Stimulated activated naive B cell treated with anti-CD40 and anti-IgM and Interleukin-4, amounts not matched to agents 10 μg/mL and 1 μg/mL and 100 μg/mL, for 72 hours (primary cell): ENCODE data around the gene CEP164.
"Not testable (repeated sequence)": the region's sequence is repeated elsewhere in the genome, so short reads cannot be mapped to it uniquely, and the experiment has no call there.

ENCODE experiments used
- ATAC-seq, 2 donors: fragments of 150-1000 bp; cut with Tn5 transposase; replicated peaks; 2 replicates each; pipeline ENCODE4 v1.10.0; 2021; ENCODE audit warnings: moderate library complexity in 1 of 2
- DNase-seq: peaks from one replicate; pipeline ENCODE4 v3.0.0; 2021
- H3K27ac Mint-ChIP-seq: one replicate; pipeline ENCODE4 v1.8.0; 2022; ENCODE audit warnings: mild to moderate bottlenecking, mixed read lengths
- H3K27me3 Mint-ChIP-seq, 2 donors: one replicate each; pipeline ENCODE4 v1.8.0; 2022; ENCODE audit warnings: mixed read lengths in 2 of 2
- H3K36me3 Mint-ChIP-seq, 2 donors: one replicate each; pipeline ENCODE4 v1.8.0; 2022; ENCODE audit warnings: mixed read lengths in 2 of 2, mild to moderate bottlenecking in 1 of 2
- H3K4me1 Mint-ChIP-seq, 2 donors: one replicate each; pipeline ENCODE4 v1.8.0; 2022; ENCODE audit warnings: mixed read lengths in 2 of 2, mild to moderate bottlenecking in 1 of 2
- H3K4me3 Mint-ChIP-seq, 2 donors: one replicate each; pipeline ENCODE4 v1.8.0; 2022; ENCODE audit warnings: mild to moderate bottlenecking in 2 of 2, mixed read lengths in 2 of 2, moderate library complexity in 1 of 2
- H3K9me3 Mint-ChIP-seq, 2 donors: one replicate each; pipeline ENCODE4 v1.8.0; 2022; ENCODE audit warnings: mixed read lengths in 2 of 2, mild to moderate bottlenecking in 1 of 2

The CEP164 gene

DNA sequence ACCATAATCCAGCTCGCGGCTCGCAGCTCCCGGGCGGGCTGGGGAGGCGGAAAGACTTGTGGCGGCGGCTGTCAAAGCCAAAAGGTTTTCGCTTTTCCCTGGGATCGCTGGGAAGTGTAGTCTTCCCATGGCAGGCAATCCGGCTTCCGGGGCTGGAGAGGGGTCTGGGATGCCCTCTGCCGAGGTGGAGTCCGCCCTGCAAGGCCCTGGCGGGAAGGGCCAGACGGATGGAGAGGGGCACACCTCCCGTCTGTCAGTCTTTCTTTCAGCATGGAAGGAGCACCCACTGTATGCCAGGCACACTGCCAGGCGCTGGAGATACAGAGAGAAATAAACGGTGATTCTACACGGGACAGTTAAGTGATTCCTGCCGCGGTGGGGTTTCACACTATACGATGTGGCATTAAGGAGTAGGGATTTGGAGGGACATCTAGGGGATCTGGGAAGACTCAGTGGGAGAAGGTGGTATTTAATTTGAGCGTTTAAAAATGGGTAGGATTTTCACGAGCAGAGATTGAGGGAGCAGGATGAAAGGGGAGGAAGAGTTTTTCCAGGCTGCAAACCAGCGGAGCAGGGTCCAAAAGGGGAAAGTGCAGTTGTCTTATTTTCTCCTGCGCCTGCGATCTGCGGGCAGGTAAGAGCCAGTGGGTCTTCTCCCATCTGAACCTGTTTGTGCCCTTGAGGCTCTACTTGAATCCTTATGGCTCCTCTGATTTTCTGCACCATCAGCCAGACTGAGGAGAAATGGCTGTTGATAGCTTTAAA, 11.3 kb upstream of the CEP164 start, which contains the start of gene BACE1:
BACE1 (minus strand) TSS at position 60 of the 765 bp plus-strand sequence. CDS start 461 bp downstream, outside the sequence.
- Mint-ChIP-seq H3K9me3 (no peaks in the 10 kb centered on the region), H3K4me1 (peaks cover 11 to 18% of the 10 kb centered on the region in 2 donors), H3K27me3 (peaks cover 22 to 42% of the 10 kb centered on the region in 2 donors)

DNA sequence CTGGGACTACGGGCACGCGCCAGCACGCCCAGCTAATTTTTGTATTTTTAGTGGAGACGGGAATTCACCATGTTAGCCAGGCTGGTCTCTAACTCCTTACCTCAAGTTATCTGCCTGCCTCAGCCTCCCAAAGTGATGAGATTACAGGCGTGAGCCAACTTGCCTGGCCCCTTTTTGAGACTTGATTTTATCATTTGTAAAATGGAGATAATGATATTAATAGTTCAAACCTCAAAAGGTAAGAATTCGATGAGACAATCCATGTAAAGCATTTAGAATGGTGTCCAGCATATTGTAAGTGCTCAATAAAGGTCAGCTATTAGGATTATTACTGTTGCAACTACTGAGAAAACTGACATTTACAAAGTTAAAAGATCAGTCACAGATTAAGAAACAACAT, 8.9 kb upstream of the CEP164 start:
- Mint-ChIP-seq H3K27ac (no peak overlapping the region), H3K4me1 (peaks cover 11 to 18% of the 10 kb centered on the region in 2 donors), H3K4me3 (no peak overlapping the region), H3K36me3 (no peaks in the 10 kb centered on the region), H3K27me3 (peaks cover 20 to 31% of the 10 kb centered on the region in 2 donors), H3K9me3 (no peaks in the 10 kb centered on the region)
- DNase-seq = no peak
- no peak for ATAC-seq

More for the DNA sequence above, 11.3 kb upstream of the CEP164 start, which contains the start of gene BACE1:
- peak within 1 kb of the TSS; percentile 74 to 80 for H3K4me3 Mint-ChIP-seq
- DNase-seq (no peak), ATAC-seq (peak; percentile 49 to 65)
- H3K36me3 Mint-ChIP-seq = no peaks in the 10 kb centered on the region
- H3K27ac Mint-ChIP-seq = no peak within 1 kb of the TSS

DNA sequence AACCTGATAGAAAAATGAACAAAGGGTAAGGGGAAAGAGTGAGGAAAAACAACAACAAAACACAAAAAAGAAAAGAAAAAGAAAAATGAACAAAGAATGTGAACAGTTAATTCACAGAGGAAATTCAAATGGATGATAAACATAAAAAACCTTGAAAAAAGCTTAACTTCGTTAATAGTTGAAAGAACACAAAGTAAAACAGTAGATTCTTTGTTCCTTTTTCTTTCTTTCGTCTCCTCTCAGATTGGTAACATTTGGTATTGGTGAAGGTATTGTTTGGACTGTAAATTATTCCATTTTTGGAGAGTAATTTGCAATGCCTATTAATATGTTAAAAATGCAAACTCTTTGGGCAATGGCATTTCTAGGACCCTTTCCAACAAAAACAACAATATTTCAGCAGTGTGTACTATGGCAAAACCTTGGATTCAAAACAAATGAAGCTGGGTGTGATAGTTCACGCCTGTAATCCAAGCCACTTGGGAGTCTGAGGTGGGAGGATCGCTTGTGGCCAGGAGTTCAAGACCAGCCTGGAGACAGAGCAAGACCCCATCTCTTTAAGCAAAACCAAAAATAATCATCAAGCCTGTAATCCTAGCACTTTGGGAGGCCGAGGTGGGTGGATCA, 8.3 kb upstream of the CEP164 start:
- H3K36me3 Mint-ChIP-seq = no peaks in the 10 kb centered on the region
- no peaks in the 10 kb centered on the region for H3K9me3 Mint-ChIP-seq
- H3K4me1 Mint-ChIP-seq = peaks cover 9 to 15% of the 10 kb centered on the region in 2 donors
- no peak overlapping the region for H3K4me3 Mint-ChIP-seq
- ATAC-seq = no peak
- DNase-seq = no peak
- no peak overlapping the region for H3K27ac Mint-ChIP-seq
- H3K27me3 Mint-ChIP-seq = peaks cover 14 to 25% of the 10 kb centered on the region in 2 donors

- not testable (repeated sequence) for H3K4me3 Mint-ChIP-seq, H3K4me1 Mint-ChIP-seq, H3K27ac Mint-ChIP-seq, DNase-seq, H3K27me3 Mint-ChIP-seq, H3K36me3 Mint-ChIP-seq, H3K9me3 Mint-ChIP-seq
- peak; percentile 0 to 2 for ATAC-seq
These were observed 443 bp upstream of the CEP164 start for GRCh38 chr11:117327255-117327566.

DNA sequence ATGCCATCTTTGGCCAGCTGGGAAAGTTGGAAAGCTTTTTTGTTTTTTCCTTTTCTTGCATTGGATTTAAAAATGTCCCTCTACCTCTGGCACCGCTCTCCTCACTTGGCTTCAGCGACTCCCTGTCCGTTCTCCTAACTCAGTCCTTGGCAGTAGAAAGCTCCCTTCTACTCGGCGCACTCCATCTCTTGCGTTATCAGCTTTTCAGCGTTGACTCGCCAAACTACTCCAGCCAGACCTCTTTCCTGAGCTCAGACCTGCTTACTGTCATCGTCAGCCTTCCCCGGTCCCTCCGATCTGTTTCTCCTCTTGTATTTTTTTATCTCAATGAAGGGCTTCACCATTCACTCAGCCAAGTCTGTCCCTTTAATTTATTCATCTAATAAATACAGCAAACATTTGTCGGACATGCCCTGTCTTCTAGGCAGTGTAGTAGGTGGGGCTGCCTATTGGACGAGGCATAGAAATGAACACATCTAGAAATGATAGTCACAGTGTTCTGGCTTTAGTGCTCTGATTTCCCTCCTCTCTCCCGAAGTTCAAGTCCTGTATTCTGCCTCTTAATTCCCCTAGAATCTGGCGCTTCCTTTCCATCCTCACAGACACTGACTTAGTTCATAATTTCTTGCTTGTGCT, 839 bp downstream of the CEP164 start:
- no peak overlapping the region for H3K27ac Mint-ChIP-seq
- peaks cover 9 to 11% of the 10 kb centered on the region in 2 donors for H3K4me1 Mint-ChIP-seq
- H3K27me3 Mint-ChIP-seq = no peaks in the 10 kb centered on the region
- no peak overlapping the region for H3K4me3 Mint-ChIP-seq
- no peaks in the 10 kb centered on the region for H3K9me3 Mint-ChIP-seq
- ATAC-seq (peak; percentile 6 to 18), DNase-seq (no peak)
- H3K36me3 Mint-ChIP-seq = peaks cover 3 to 14% of the 10 kb centered on the region in 2 donors

DNA sequence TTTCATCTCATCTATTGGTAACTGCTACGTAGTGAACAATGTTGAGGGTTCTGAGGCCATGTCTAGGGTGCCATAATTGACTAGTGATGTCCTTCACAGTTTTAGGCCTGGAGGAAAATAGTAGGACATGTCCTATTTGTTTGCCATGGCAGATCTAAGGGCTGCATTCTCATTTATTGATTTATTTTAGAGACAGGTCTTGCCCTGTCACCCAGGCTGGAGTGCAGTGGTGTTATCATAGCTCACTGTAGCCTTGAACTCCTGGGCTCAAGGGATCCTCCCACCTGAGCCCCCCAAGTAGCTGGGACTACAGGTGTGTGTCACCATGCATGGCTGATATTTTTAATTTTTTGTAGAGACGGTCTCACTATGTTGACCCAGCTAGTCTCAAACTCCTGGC, 5.2 kb downstream of the CEP164 start:
- Mint-ChIP-seq H3K27ac (no peak overlapping the region), H3K9me3 (no peaks in the 10 kb centered on the region), H3K4me1 (peaks cover 10 to 14% of the 10 kb centered on the region in 2 donors), H3K4me3 (no peak overlapping the region), H3K27me3 (no peaks in the 10 kb centered on the region), H3K36me3 (peaks cover 30 to 44% of the 10 kb centered on the region in 2 donors)
- ATAC-seq (no peak), DNase-seq (no peak)

DNA sequence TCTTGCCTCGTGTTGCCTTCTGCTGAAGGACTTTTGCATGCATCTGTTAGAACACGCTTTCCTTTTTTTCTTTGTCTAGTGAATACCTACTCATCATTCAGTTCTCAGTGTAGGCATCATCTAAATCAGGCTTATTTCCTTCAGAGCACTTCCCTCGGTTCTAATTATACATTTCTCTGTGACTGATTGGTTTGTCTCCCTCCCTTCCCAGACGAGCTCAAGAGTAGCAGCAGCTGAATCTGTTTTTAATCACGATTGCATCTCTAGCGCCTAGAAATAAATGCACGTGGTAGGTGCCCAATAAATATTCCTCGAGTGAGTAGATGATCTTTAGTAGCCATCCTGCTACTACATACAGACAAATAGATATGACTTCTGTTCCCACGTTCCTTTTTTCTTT, 6.3 kb downstream of the CEP164 start:
- H3K9me3 Mint-ChIP-seq = no peaks in the 10 kb centered on the region
- DNase-seq (no peak), ATAC-seq (no peak)
- peaks cover 16 to 17% of the 10 kb centered on the region in 2 donors for H3K4me1 Mint-ChIP-seq
- peak overlapping the region; percentile 1 for H3K27ac Mint-ChIP-seq
- no peak overlapping the region for H3K4me3 Mint-ChIP-seq
- peaks cover 40 to 55% of the 10 kb centered on the region in 2 donors for H3K36me3 Mint-ChIP-seq
- H3K27me3 Mint-ChIP-seq = no peaks in the 10 kb centered on the region

- Mint-ChIP-seq H3K27ac (no peak overlapping the region), H3K9me3 (no peaks in the 10 kb centered on the region), H3K36me3 (peaks cover 44 to 59% of the 10 kb centered on the region in 2 donors), H3K4me1 (peaks cover 15 to 16% of the 10 kb centered on the region in 2 donors), H3K27me3 (no peaks in the 10 kb centered on the region), H3K4me3 (no peak overlapping the region)
- ATAC-seq (no peak), DNase-seq (no peak)
These were observed 7.2 kb downstream of the CEP164 start for GRCh38 chr11:117334896-117335295.

DNA sequence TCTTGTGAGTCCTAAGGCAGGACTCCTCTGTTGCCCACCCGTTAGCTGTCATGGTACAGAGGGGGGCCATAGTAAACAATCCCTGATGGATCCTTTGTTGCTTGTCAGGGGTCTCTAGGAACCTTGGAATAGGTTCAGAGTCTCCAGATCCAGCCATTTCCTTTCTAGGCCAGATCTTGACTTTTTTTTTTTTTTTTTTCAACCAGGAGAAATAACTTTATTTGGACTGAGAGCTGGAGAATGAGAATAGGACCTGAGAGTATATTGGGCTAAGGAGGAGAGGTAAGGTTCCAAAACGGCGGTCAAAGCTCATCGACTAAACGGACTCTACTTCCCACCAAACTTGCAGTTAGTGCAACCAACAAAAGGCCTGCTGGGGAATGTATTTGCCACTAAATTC, 7.7 kb downstream of the CEP164 start:
- peaks cover 10 to 12% of the 10 kb centered on the region in 2 donors for H3K4me1 Mint-ChIP-seq
- DNase-seq (no peak), ATAC-seq (no peak)
- peaks cover 48 to 61% of the 10 kb centered on the region in 2 donors for H3K36me3 Mint-ChIP-seq
- no peaks in the 10 kb centered on the region for H3K27me3 Mint-ChIP-seq
- no peak overlapping the region for H3K27ac Mint-ChIP-seq
- H3K9me3 Mint-ChIP-seq = no peaks in the 10 kb centered on the region
- no peak overlapping the region for H3K4me3 Mint-ChIP-seq

DNA sequence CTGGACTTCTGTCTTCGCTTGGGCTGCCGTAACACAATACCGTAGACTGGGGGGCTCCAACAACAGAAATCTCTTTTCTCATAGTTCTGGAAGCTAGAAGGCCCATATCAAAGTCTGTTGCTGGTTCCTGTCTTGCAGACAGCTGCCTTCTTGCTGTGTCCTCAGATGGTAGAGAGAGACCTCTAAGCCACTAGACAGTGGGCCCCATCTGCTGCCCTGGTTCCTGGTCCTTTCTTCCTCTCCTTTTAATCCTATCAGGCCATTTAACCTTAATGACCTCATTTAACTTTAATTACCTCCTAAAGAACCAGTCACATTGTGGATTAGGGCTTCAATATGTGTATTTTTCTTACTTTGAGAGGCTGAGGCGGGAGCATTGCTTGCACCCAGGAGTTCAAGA, 9.4 kb downstream of the CEP164 start:
- ATAC-seq (no peak), DNase-seq (no peak)
- no peaks in the 10 kb centered on the region for H3K9me3 Mint-ChIP-seq
- peaks cover 54 to 75% of the 10 kb centered on the region in 2 donors for H3K36me3 Mint-ChIP-seq
- no peak overlapping the region for H3K27ac Mint-ChIP-seq
- H3K4me3 Mint-ChIP-seq = no peak overlapping the region
- no peaks in the 10 kb centered on the region for H3K27me3 Mint-ChIP-seq
- peaks cover 9% of the 10 kb centered on the region in 2 donors for H3K4me1 Mint-ChIP-seq

GRCh38 chr11:117345039-117345438, 17.4 kb downstream of the CEP164 start:
- DNase-seq = no peak
- no peak for ATAC-seq
- Mint-ChIP-seq H3K27ac (no peak overlapping the region), H3K4me3 (no peak overlapping the region), H3K36me3 (peaks cover 38 to 76% of the 10 kb centered on the region in 2 donors), H3K9me3 (no peaks in the 10 kb centered on the region), H3K27me3 (no peaks in the 10 kb centered on the region), H3K4me1 (no peaks in the 10 kb centered on the region)

DNA sequence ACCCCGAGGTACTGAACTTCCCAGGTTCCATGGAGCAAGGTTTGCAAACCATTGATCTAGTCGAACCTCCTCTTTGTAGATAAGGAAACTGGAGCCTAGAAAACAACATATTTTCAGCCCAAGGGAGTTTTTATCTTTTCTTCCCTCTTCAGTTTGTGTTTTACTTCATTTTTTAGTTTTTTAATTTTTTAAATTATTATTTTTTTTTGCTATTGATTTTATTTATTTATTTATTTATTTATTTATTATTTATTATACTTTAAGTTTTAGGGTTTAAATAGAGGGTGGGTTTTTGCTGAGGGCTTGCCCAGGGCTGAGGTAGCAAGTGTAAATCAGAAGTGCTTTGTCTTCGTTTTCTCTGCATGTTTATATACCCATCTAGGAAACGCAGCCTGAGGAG, 26.9 kb downstream of the CEP164 start:
- H3K36me3 Mint-ChIP-seq = peaks cover 48 to 56% of the 10 kb centered on the region in 2 donors
- no peak for ATAC-seq
- H3K27me3 Mint-ChIP-seq = no peaks in the 10 kb centered on the region
- H3K9me3 Mint-ChIP-seq = no peaks in the 10 kb centered on the region
- DNase-seq = no peak
- H3K4me3 Mint-ChIP-seq = no peak overlapping the region
- H3K4me1 Mint-ChIP-seq = no peaks in the 10 kb centered on the region
- H3K27ac Mint-ChIP-seq = no peak overlapping the region

GRCh38 chr11:117356126-117356890, 28.7 kb downstream of the CEP164 start:
- Mint-ChIP-seq H3K27me3 (no peaks in the 10 kb centered on the region), H3K36me3 (peaks cover 59 to 65% of the 10 kb centered on the region in 2 donors), H3K4me1 (no peaks in the 10 kb centered on the region), H3K27ac (no peak overlapping the region), H3K4me3 (no peak overlapping the region), H3K9me3 (no peaks in the 10 kb centered on the region)
- DNase-seq (no peak), ATAC-seq (no peak)

GRCh38 chr11:117361432-117361831, 33.8 kb downstream of the CEP164 start:
- Mint-ChIP-seq H3K27me3 (no peaks in the 10 kb centered on the region), H3K9me3 (no peaks in the 10 kb centered on the region), H3K27ac (no peak overlapping the region), H3K36me3 (peaks cover 54 to 70% of the 10 kb centered on the region in 2 donors), H3K4me3 (no peak overlapping the region), H3K4me1 (no peaks in the 10 kb centered on the region)
- DNase-seq = no peak
- no peak for ATAC-seq
